HL-60 (cell line): Measurements from ENCODE around the gene GTF2H1.

Source experiments
- DNase-seq, 2 experiments: peaks; one replicate each; pipeline ENCODE4 v3.0.0-alpha.2; 2010 to 2020; ENCODE audit warnings: low read depth in 1 of 2, low spot score in 1 of 2
- H3K27ac ChIP-seq: fragments of 250-450 bp; sonication (Bioruptor Pico); replicated peaks from 2 replicates; pipeline ENCODE4 v1.5.1; 2020; ENCODE audit warnings: mild to moderate bottlenecking, moderate library complexity
- H3K27me3 ChIP-seq: fragments of 250-450 bp; sonication (Bioruptor Pico); 2 replicates; pipeline ENCODE4 v1.5.1; 2021; ENCODE audit warnings: mild to moderate bottlenecking, moderate library complexity; ENCODE audit not compliant: insufficient read depth, poor library complexity, severe bottlenecking
- H3K4me3 ChIP-seq: replicated peaks from 2 replicates; pipeline ENCODE4 v1.5.1; 2011; ENCODE audit warnings: mild to moderate bottlenecking, control low read depth, low read length; ENCODE audit not compliant: insufficient read depth
- CTCF ChIP-seq: IDR thresholded peaks from one replicate; pipeline ENCODE4 v1.5.1; 2011; ENCODE audit warnings: low read length, control low read depth, inconsistent platforms; ENCODE audit not compliant: insufficient read depth
- GABPA ChIP-seq: IDR thresholded peaks from 2 replicates; pipeline ENCODE4 v1.6.1; 2012; ENCODE audit warnings: low read depth
- POLR2AphosphoS5 ChIP-seq: IDR thresholded peaks from 2 replicates; pipeline ENCODE4 v1.6.1; 2012; ENCODE audit warnings: low read depth
- REST ChIP-seq: IDR thresholded peaks from 2 replicates; pipeline ENCODE4 v1.6.1; 2012; ENCODE audit warnings: low read depth; ENCODE audit not compliant: insufficient replicate concordance
- SPI1 ChIP-seq: IDR thresholded peaks from 2 replicates; pipeline ENCODE4 v1.6.1; 2012; ENCODE audit warnings: low read depth, mild to moderate bottlenecking, borderline replicate concordance

The GTF2H1 gene

GRCh38 chr11:18368221-18368620 lies 45.9 kb downstream of the GTF2H1 start:
- no peaks in the 10 kb centered on the region for H3K27me3 ChIP-seq
- H3K27ac ChIP-seq, result no peak overlapping the region
- H3K4me3 ChIP-seq, result no peak overlapping the region
- TF ChIP-seq SPI1 (no peak), GABPA (no peak), POLR2AphosphoS5 (no peak), REST (no peak), CTCF (no peak)
- no peak for DNase-seq

- TF ChIP-seq GABPA, result no peak
- TF ChIP-seq REST, result no peak
- no peak for TF ChIP-seq CTCF
- no peak for TF ChIP-seq POLR2AphosphoS5
- no peak for TF ChIP-seq SPI1
- no peak overlapping the region for H3K4me3 ChIP-seq
- no peak overlapping the region for H3K27ac ChIP-seq
These were observed 47.0 kb downstream of the GTF2H1 start for GRCh38 chr11:18369398-18369797.

GRCh38 chr11:18371279-18371678 lies 48.9 kb downstream of the GTF2H1 start:
- DNase-seq, result no peak
- H3K4me3 ChIP-seq, result no peak overlapping the region

More at GRCh38 chr11:18369398-18369797, 47.0 kb downstream of the GTF2H1 start:
- no peak for DNase-seq
- H3K27me3 ChIP-seq, result no peaks in the 10 kb centered on the region

GRCh38 chr11:18372201-18372600 lies 49.8 kb downstream of the GTF2H1 start:
- DNase-seq, result no peak
- Histone ChIP-seq H3K27ac (no peak overlapping the region), H3K27me3 (no peaks in the 10 kb centered on the region), H3K4me3 (no peak overlapping the region)
- no peak for TF ChIP-seq REST
- no peak for TF ChIP-seq SPI1
- no peak for TF ChIP-seq GABPA
- no peak for TF ChIP-seq POLR2AphosphoS5
- TF ChIP-seq CTCF, result no peak

More at GRCh38 chr11:18371279-18371678, 48.9 kb downstream of the GTF2H1 start:
- no peaks in the 10 kb centered on the region for H3K27me3 ChIP-seq
- no peak for TF ChIP-seq SPI1
- no peak overlapping the region for H3K27ac ChIP-seq
